Retina (tissue), 1 donor: Measurements from ENCODE around the gene EXOC4.
A peak's percentile ranks its signal among the peaks of the same experiment; 100 is the strongest.

Source experiments
- DNase-seq: peaks from one replicate; pipeline ENCODE4 v3.0.0-alpha.2; 2016

Gene EXOC4

GRCh38 chr7:133807624-133808492 lies 555.0 kb downstream of the EXOC4 start:
- no peak for DNase-seq

DNA sequence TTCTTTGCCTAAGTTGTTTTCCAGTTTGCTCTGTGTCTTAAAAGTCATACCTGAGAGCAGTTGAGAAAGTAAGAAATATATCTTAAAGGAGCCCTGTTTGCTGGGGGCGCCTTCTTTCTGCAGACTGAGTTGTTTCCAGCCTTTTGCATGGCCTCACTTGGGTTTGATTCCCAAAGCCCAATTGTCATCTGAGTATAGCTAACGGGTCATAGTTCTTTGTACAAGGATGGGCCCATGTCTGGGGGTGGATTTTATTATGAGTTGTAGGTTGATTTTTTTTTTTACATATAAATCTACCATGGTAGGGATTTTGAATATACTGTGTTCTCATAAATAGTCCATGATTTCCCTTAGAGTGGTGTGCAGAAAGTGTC lies 555.6 kb downstream of the EXOC4 start:
- no peak for DNase-seq

- DNase-seq, result no peak
Observed at GRCh38 chr7:133812877-133813276, 560.0 kb downstream of the EXOC4 start.

GRCh38 chr7:133815611-133816210 lies 562.8 kb downstream of the EXOC4 start:
- no peak for DNase-seq

GRCh38 chr7:133819695-133820094 lies 566.8 kb downstream of the EXOC4 start:
- no peak for DNase-seq

- DNase-seq, result no peak
Observed at GRCh38 chr7:133820584-133820983, 567.7 kb downstream of the EXOC4 start.

DNA sequence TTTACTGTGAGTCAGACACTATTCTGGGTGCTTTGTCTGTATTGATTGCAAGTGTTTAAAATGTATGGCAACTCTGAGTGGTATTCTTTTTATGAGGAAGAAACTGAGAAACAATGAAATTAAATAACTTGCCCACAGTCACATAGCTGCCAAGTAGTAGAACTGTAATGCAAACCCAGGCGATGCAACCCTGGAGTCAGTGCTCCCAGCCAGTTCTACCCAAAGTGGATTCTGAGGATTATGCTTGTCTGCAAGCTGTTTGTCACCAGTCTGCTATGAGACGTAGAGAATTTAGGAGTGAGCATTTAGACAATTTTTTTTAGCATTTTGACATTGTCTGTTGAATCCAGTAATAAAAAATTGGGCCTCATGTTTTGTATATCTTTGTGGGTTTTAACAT lies 568.3 kb downstream of the EXOC4 start:
- no peak for DNase-seq

- no peak for DNase-seq
Observed at GRCh38 chr7:133822001-133822641, 569.2 kb downstream of the EXOC4 start.

DNA sequence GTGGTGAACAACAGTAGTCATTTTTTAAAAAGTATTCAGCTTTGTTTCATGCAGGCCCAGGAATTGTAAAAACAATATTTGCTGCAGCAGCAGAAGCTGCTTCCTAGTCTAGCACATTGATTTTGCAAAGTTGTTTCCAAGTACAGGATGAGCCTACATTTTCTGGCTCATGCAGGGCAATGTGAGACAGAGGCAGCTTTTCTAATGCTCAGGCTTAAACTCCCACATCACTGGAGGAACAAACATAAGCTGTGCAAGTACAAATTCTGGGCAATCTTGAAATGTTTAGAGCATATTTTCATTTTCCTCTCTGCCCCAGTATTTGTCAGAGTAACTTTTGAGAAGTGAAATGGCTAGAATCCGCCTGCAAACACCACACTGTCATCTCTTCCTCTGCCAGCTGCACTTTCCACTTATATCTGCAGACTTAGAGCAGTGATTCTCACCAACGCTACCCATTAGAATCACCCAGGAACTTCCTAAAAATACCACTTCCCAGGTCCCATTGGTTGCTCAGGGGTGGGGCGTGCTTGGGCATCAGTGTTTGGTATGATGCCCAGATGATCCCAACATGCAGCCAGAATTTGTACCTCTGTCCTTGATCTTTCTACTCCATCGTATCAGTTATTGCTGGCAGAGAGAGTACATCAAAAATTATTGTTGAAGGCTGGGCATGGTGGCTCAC lies 570.1 kb downstream of the EXOC4 start:
- no peak for DNase-seq

- no peak for DNase-seq
Observed at GRCh38 chr7:133824132-133824531, 571.3 kb downstream of the EXOC4 start.

DNA sequence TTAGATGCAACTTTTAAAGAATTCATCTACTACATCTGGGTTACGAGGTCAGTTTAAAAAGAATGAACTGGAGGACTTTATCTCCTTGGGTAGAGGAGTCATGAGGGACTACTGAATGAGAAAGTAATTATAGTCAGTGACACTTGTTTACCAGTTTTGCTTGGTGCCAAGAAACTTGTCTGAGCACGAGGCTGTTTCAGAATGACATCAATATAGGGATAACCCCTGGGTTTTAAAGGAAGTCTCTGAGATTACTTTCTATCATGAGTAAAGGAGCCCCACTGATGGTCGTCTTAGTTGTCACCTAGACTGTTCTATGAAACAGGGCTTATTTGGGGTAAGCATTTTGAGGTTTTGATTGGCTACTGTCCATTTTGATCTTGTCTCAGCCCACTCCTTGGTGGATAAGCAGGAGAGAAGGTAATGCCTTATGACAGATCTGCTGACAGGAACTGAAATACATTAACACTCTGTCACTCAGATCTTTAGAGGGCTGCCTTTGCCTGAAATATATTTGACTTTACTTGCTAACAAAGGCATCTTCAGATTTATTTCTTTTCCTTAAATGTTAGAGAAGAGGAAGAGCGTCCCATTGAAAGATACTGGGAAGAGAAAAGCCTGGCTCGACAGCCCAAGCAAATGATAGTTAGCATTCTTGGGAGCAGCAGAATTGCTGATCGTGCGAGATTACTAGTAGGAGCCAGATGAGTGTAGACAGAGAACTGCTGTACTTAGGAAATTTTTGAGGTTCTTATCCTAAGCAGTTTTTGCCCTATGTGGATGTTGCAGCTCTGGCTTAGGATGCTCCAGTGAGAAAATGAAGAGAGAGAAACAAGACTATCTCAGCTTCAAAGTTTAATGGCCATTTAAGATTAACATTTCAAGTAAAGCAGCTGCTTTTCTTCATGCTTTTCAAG lies 575.1 kb downstream of the EXOC4 start:
- DNase-seq, result peak; percentile 52

DNA sequence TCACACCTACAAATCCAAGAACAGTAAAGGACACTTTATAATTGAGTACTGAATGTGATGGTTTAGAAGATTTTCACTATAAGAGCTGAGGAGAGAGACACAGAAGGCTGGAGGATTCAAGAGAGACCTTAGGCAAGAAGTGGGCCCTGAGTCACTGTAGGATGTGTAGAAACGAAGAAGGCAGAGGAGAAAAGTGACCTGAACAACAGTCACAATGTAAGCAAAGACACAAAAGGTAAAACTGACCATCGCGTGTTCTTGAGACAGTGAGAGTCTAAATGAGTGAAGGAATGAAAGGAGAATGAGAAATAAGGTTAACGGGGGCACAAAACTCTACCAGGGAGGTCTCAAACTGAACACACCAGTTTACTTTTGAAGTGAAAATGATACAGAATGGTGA lies 576.0 kb downstream of the EXOC4 start:
- no peak for DNase-seq

- no peak for DNase-seq
Observed at GRCh38 chr7:133829336-133829897, 576.5 kb downstream of the EXOC4 start.

- no peak for DNase-seq
Observed at GRCh38 chr7:133830081-133830480, 577.2 kb downstream of the EXOC4 start.

DNA sequence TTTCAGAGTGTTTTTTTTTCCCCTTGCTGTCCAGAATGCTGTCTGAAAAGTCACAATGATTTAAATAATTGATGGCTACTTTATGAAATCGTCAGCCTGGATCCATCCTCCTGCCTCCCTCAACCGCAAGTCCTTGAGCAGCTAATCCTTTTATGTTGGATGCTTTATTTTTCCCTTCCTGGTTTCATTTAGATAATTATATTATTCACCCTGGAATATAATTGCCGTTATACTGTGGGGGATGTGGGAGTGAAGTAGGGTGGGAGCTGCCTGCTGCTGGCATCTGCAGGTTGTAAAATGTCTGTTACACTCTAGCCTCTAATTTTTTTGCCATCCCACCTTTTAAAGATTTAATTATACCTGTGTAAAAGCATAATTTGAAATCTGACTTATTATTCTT lies 583.8 kb downstream of the EXOC4 start:
- no peak for DNase-seq

DNA sequence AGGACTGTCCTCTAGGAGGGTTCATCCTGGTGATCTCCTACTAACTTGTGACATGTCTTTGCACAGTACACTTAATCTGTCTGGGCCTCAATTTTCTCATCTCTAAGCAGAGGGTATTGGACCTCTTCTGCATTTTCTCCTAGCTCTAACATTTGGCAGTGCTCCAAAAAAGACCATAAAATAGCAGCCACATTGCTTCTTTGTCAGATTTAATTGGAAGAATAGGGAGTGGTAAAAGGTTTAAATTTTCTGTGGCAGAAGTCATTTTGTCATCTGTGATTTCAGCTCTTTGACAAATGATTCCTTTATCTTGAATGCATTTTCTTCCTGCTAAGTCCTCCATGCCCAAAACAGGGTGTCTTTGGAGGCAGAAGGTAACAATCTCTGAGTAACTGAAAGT lies 584.3 kb downstream of the EXOC4 start:
- no peak for DNase-seq

DNA sequence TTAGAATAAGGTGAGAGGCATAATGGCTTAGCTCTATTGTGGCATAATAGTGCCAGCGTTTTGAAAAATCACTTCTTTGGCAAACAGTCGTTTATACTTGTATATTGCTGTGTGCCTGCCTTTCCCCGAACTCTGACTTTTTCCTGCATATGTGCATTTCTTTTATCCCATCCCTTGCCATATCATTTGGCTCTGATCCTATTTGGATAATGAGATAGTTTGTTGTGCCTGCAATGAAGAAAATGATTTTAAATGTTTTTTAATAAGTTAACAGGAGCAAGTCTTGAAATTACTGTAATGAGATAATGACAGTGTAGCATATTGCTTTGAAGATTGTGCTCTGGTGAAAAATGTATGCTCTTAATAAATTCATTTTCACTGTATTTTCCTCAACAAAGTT lies 586.2 kb downstream of the EXOC4 start:
- DNase-seq, result no peak

DNA sequence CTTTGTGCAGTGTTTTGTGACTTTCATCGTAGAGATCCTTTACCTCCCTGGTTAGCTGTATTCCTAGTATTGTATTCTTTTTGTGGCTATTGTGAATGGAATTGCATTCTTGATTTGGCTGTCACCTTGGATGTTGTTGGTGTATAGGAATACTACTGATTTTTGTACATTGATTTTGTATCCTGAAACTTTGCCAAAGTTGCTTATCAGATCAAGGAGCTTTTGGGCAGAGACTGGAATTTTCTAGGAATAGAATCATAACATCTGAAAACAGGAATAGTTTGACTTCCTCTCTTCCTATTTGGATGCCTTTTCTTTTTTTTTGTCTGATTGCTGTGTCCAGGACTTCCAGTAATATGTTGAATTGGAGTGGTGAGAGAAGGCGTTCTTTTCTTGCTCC lies 590.5 kb downstream of the EXOC4 start:
- DNase-seq, result no peak

DNA sequence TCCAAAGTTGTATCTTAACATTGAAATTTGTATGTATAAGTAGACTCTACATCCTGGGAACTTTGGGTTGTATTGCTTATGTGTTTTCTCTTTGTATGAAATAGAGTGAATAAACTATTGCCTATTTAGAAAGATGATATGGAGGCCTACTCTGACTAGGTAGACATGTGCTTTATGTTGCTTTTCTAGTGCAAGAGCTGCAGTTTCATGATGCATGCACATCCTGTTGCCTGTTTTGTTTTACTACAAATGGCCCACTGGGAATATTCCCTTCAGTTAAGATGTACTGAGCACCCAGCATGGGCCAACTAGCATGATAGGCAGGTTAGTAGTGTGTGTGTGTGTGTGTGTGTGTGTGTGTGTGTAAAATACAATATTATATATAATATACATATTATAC lies 592.1 kb downstream of the EXOC4 start:
- DNase-seq, result no peak

DNA sequence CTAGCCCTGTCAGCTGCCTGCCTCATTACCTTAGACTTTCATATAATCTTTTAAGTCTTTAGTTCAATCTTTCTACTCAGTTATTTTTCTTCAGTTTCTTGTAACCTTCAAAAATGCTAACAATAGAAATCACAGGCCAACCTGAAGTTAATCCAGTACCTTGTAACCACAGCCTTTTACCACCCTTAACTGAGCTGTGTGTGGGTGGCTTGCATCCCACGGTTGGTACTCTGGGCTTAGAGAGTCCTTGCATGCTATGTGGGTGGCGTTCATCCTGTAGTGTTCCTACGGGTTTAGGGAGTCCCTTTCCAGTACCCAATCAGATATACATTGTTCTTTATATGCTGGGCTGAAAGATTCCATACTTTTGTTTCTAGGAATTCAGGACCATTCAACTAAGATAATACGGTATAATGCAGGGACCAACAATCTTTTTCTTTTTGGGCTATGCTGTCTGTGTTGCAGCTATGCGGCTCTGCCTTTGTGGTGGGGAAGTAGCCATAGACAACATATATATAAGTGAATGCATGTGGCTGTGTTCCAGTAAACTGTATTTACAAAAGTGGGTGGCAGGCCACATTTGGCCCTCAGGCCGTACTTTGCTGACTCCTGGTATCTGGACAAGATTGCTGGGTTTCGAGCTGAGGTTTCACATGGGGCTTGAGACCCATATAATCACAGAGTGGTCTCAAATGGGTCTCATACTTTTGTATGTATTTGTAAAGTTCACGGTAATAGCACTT lies 593.5 kb downstream of the EXOC4 start:
- no peak for DNase-seq
